K562 (cell line): ENCODE data around the gene GATA2. TPM values are rescaled to one million over a fixed set of nuclear protein-coding genes. Genes with fewer than 3 reads are reported as not detected.
A peak's percentile ranks its signal among the peaks of the same experiment; 100 is the strongest.

Experiments used
- BRD4 ChIP-seq: fragments of 200-600 bp; sonication (generic); IDR thresholded peaks from 2 replicates; pipeline ENCODE4 v1.6.1; 2017; ENCODE audit warnings: inconsistent platforms
- CHD1 ChIP-seq: fragments of 200-600 bp; sonication (generic); IDR thresholded peaks from one replicate; pipeline ENCODE4 v1.6.1; 2012; ENCODE audit warnings: mild to moderate bottlenecking, moderate library complexity, low read length, inconsistent platforms
- FOXJ3 ChIP-seq: sonication (generic); formaldehyde crosslinking; IDR thresholded peaks from 2 replicates; pipeline ENCODE4 v1.4.0; 2020; ENCODE audit warnings: mild to moderate bottlenecking, missing genetic modification reagents
- IRF2 ChIP-seq: sonication (generic); formaldehyde crosslinking; IDR thresholded peaks from 2 replicates; pipeline ENCODE4 v1.8.1; 2022; ENCODE audit warnings: mild to moderate bottlenecking, missing genetic modification reagents
- KAT2B ChIP-seq: IDR thresholded peaks from one replicate; pipeline ENCODE4 v1.6.1; 2012; ENCODE audit warnings: low read depth, mild to moderate bottlenecking, control low read depth, inconsistent platforms, low read length, moderate library complexity
- MBD2 ChIP-seq: sonication (generic); IDR thresholded peaks from 2 replicates; pipeline ENCODE4 v1.6.1; 2016; ENCODE audit warnings: low read depth, borderline replicate concordance
- MCM7 ChIP-seq, 2 experiments: fragments of 450-650 bp; IDR thresholded peaks; 2 replicates each; pipeline ENCODE4 v1.6.1; 2016 to 2018
- PTTG1 ChIP-seq: fragments of 450-650 bp; IDR thresholded peaks from 2 replicates; pipeline ENCODE4 v1.6.1; 2016; ENCODE audit warnings: low read depth, mild to moderate bottlenecking, missing genetic modification characterization, missing compliant biosample characterization
- RBFOX2 ChIP-seq: fragments of 200-400 bp; formaldehyde crosslinking; IDR thresholded peaks from 2 replicates; pipeline ENCODE4 v1.6.1; 2017; ENCODE audit warnings: low read depth, mild to moderate bottlenecking, low read length, moderate library complexity
- RERE ChIP-seq: sonication (generic); formaldehyde crosslinking; IDR thresholded peaks from 2 replicates; pipeline ENCODE4 v1.8.0; 2023; ENCODE audit warnings: missing genetic modification reagents, mild to moderate bottlenecking, borderline replicate concordance
- SIN3A ChIP-seq, 2 experiments: fragments of 150-350 bp in 1 of 2; IDR thresholded peaks; 2 replicates each; pipeline ENCODE4 v1.6.1; 2011 to 2016; ENCODE audit warnings: borderline replicate concordance in 2 of 2, low read depth in 2 of 2, low read length in 2 of 2, mild to moderate bottlenecking in 2 of 2, moderate library complexity in 2 of 2; ENCODE audit not compliant: control insufficient read depth in 1 of 2
- SMARCC2 ChIP-seq: fragments of 450-650 bp; IDR thresholded peaks from 2 replicates; pipeline ENCODE4 v1.6.1; 2017; ENCODE audit warnings: antibody characterized with exemption, moderate library complexity, mild to moderate bottlenecking, low read depth
- SRSF3 ChIP-seq: fragments of 200-400 bp; formaldehyde crosslinking; IDR thresholded peaks from 2 replicates; pipeline ENCODE4 v1.6.1; 2016; ENCODE audit warnings: mild to moderate bottlenecking, low read length, moderate library complexity; ENCODE audit not compliant: insufficient read depth
- SUPT5H ChIP-seq: fragments of 450-650 bp; IDR thresholded peaks from 2 replicates; pipeline ENCODE4 v1.6.1; 2016
- TBP ChIP-seq: optimal IDR thresholded peaks from 2 replicates; pipeline ENCODE3; 2011; ENCODE audit warnings: low read depth, low read length, improper control_type of control experiment
- TFAM ChIP-seq: fragments of 250-450 bp; sonication (Bioruptor Pico); conservative IDR thresholded peaks from 2 replicates; pipeline ENCODE4 v1.5.0; 2021; ENCODE audit warnings: mild to moderate bottlenecking, moderate library complexity
- ZNF165 ChIP-seq: fragments of 250-450 bp; sonication (Bioruptor Pico); IDR thresholded peaks from 2 replicates; pipeline ENCODE4 v1.4.0; 2020; ENCODE audit warnings: borderline replicate concordance
- ZNF3 ChIP-seq: fragments of 250-450 bp; sonication (Bioruptor Pico); IDR thresholded peaks from 2 replicates; pipeline ENCODE4 v1.5.0; 2021; ENCODE audit warnings: mild to moderate bottlenecking, moderate library complexity
- ZNF311 ChIP-seq: fragments of 250-450 bp; sonication (Bioruptor Pico); IDR thresholded peaks from 2 replicates; pipeline ENCODE4 v1.4.0; 2020; ENCODE audit warnings: mild to moderate bottlenecking, moderate library complexity
- ZSCAN29 ChIP-seq: fragments of 450-650 bp; IDR thresholded peaks from 2 replicates; pipeline ENCODE4 v1.6.1; 2017
- polyA plus RNA-seq, 8 experiments: library from polyadenylated mRNA; depleted of rRNA in 4 of 8; stranded (reverse) in 5 of 8; unstranded in 3 of 8; fragments of >200 nt; fragmentation: Nextera tagmentation in 2 of 8; fragmentation: Illumina TruSeq in 1 of 8; extraction: Ambion mirVana in 2 of 8; extraction: Trizol in 1 of 8; gene quantifications; 2 replicates each; pipeline versions ENCODE4 v1.2.1 to v1.2.3, GENCODE V29; 2011 to 2014; ENCODE audit warnings: inconsistent platforms in 1 of 8, missing spikeins in 1 of 8
- total RNA-seq, 7 experiments: library from RNA; depleted of rRNA in 6 of 7; stranded (reverse); fragments of >200 nt in 6 of 7; fragmentation: Illumina TruSeq in 2 of 7; extraction: Trizol in 2 of 7; gene quantifications; 2 replicates each; pipeline versions ENCODE4 v1.2.1 to v1.2.3, GENCODE V29; 2011 to 2021; ENCODE audit warnings: low replicate concordance in 1 of 7
- TF ChIP-seq, protein P1 (sequence below), 2 experiments: IDR thresholded peaks; 2 replicates each; pipeline ENCODE4 v1.6.1; 2011; ENCODE audit warnings: borderline replicate concordance in 1 of 2, control low read depth in 1 of 2, low read depth in 1 of 2, low read length in 1 of 2, mild to moderate bottlenecking in 1 of 2, mixed read lengths in 1 of 2, moderate library complexity in 1 of 2; ENCODE audit not compliant: insufficient read depth in 1 of 2, insufficient read length in 1 of 2, poor library complexity in 1 of 2, severe bottlenecking in 1 of 2; ENCODE audit errors: extremely low read depth in 1 of 2

GATA2 gene
- total and polyA plus RNA-seq, 9 of the 15 experiments (the other 6 are each of a cell fraction or from before 2014, with no cell fraction given), result 8.5 to 218 (median 50.8) TPM

GRCh38 chr3:128491941-128492670 is 895 bp downstream of the GATA2 start (continued):
- TF ChIP-seq SIN3A (IDR thresholded peaks at IDR 0.05; ENCODE audit: borderline replicate concordance in 2 of 2, control insufficient read depth in 1 of 2, low read depth in 2 of 2, low read length in 2 of 2), result 0 out of 4 replicates have a peak, but pooled peaks of 1 of the 2 experiments have one; percentile 11
- TF ChIP-seq SMARCC2, result no peak
- TF ChIP-seq ZNF165, result no peak
- TF ChIP-seq ZNF311, result no peak
- TF ChIP-seq RERE (CRISPR knock-in tag), result no peak
- no peak for TF ChIP-seq IRF2 (CRISPR knock-in tag)
- no peak for TF ChIP-seq MBD2
- no peak for TF ChIP-seq MCM7 (IDR thresholded peaks at IDR 0.05)
- no peak for TF ChIP-seq CHD1
- no peak for TF ChIP-seq TFAM (CRISPR knock-in tag)
- no peak for TF ChIP-seq KAT2B
- TF ChIP-seq RBFOX2, result peak; percentile 85
- no peak for TF ChIP-seq SRSF3
- no peak for TF ChIP-seq SUPT5H
- no peak for TF ChIP-seq TBP
- TF ChIP-seq ZSCAN29, result peak; percentile 98
- TF ChIP-seq, protein P1, sequence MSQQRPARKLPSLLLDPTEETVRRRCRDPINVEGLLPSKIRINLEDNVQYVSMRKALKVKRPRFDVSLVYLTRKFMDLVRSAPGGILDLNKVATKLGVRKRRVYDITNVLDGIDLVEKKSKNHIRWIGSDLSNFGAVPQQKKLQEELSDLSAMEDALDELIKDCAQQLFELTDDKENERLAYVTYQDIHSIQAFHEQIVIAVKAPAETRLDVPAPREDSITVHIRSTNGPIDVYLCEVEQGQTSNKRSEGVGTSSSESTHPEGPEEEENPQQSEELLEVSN (IDR thresholded peaks at IDR 0.05; ENCODE audit: borderline replicate concordance in 1 of 2, extremely low read depth in 1 of 2, insufficient read depth in 1 of 2, insufficient read length in 1 of 2, low read depth in 1 of 2, low read length in 1 of 2, poor library complexity in 1 of 2, severe bottlenecking in 1 of 2), result no peak
- TF ChIP-seq BRD4, result no peak
- TF ChIP-seq FOXJ3 (CRISPR knock-in tag), result no peak
- TF ChIP-seq ZNF3 (CRISPR knock-in tag), result no peak
- TF ChIP-seq PTTG1 (tag), result no peak
